H9 (cell line): ENCODE measurements around the gene PRRC2B. TPM values are rescaled to one million over a fixed set of nuclear protein-coding genes. Genes with fewer than 3 reads are reported as not detected.

Experiments used
- DNase-seq: peaks from one replicate; pipeline ENCODE4 v3.0.0-alpha.2; 2017
- H2AFZ ChIP-seq: one replicate; pipeline ENCODE4 v1.6.1; 2013; ENCODE audit warnings: mild to moderate bottlenecking, low read length, control low read depth, moderate library complexity
- H2AK5ac ChIP-seq: 2 replicates; pipeline ENCODE4 v1.6.1; 2013; ENCODE audit warnings: low read length, control low read depth, mixed read lengths; ENCODE audit not compliant: insufficient read length
- H2BK120ac ChIP-seq: one replicate; pipeline ENCODE4 v1.6.1; 2013; ENCODE audit warnings: low read depth, mild to moderate bottlenecking, low read length, control low read depth, inconsistent platforms; ENCODE audit not compliant: poor library complexity, severe bottlenecking
- H2BK12ac ChIP-seq: 2 replicates; pipeline ENCODE4 v1.6.1; 2013; ENCODE audit warnings: low read length, control low read depth, mixed read lengths, low read depth; ENCODE audit not compliant: insufficient read length
- H2BK15ac ChIP-seq: 2 replicates; pipeline ENCODE4 v1.6.1; 2013; ENCODE audit warnings: low read depth, low read length, control low read depth
- H2BK20ac ChIP-seq: one replicate; pipeline ENCODE4 v1.6.1; 2013; ENCODE audit warnings: low read depth, mild to moderate bottlenecking, low read length, control low read depth, inconsistent platforms; ENCODE audit not compliant: poor library complexity, severe bottlenecking
- H2BK5ac ChIP-seq: 2 replicates; pipeline ENCODE4 v1.6.1; 2013; ENCODE audit warnings: low read length, control low read depth, mixed read lengths; ENCODE audit not compliant: insufficient read length
- H3K14ac ChIP-seq: 2 replicates; pipeline ENCODE4 v1.6.1; 2013; ENCODE audit warnings: low read length, control low read depth; ENCODE audit not compliant: insufficient read depth
- H3K18ac ChIP-seq: 2 replicates; pipeline ENCODE4 v1.6.1; 2013; ENCODE audit warnings: low read depth, mild to moderate bottlenecking, mixed read lengths, low read length, control low read depth; ENCODE audit not compliant: insufficient read length
- H3K23ac ChIP-seq: 2 replicates; pipeline ENCODE4 v1.6.1; 2013; ENCODE audit warnings: low read length, control low read depth, mixed read lengths, low read depth; ENCODE audit not compliant: insufficient read length
- H3K23me2 ChIP-seq: 2 replicates; pipeline ENCODE4 v1.6.1; 2013; ENCODE audit warnings: low read depth, mild to moderate bottlenecking, mixed read lengths, low read length, control low read depth; ENCODE audit not compliant: insufficient read length, poor library complexity, severe bottlenecking
- H3K27ac ChIP-seq: 2 replicates; pipeline ENCODE4 v1.5.1; 2013; ENCODE audit warnings: low read length, control low read depth, mixed read lengths, low read depth; ENCODE audit not compliant: insufficient read length
- H3K27me3 ChIP-seq: 2 replicates; pipeline ENCODE4 v1.6.1; 2013; ENCODE audit warnings: low read length, control low read depth, inconsistent platforms; ENCODE audit not compliant: insufficient read depth
- H3K4ac ChIP-seq: 2 replicates; pipeline ENCODE4 v1.6.1; 2013; ENCODE audit warnings: low read depth, mild to moderate bottlenecking, control low read depth, inconsistent platforms, low read length, moderate library complexity
- H3K4me1 ChIP-seq: 2 replicates; pipeline ENCODE4 v1.6.1; 2013; ENCODE audit warnings: low read length, control low read depth, inconsistent platforms; ENCODE audit not compliant: insufficient read depth
- H3K4me2 ChIP-seq: 2 replicates; pipeline ENCODE4 v1.6.1; 2013; ENCODE audit warnings: low read length, control low read depth, mixed read lengths; ENCODE audit not compliant: insufficient read length, insufficient read depth
- H3K56ac ChIP-seq: 2 replicates; pipeline ENCODE4 v1.6.1; 2013; ENCODE audit warnings: low read depth, mild to moderate bottlenecking, mixed read lengths, low read length, control low read depth; ENCODE audit not compliant: insufficient read length
- H3K79me1 ChIP-seq: 2 replicates; pipeline ENCODE4 v1.6.1; 2013; ENCODE audit warnings: low read depth, mild to moderate bottlenecking, moderate library complexity, low read length, control low read depth, inconsistent platforms; ENCODE audit not compliant: insufficient read depth, poor library complexity, severe bottlenecking
- H3K79me2 ChIP-seq: 2 replicates; pipeline ENCODE4 v1.6.1; 2013; ENCODE audit warnings: low read length, control low read depth, inconsistent platforms; ENCODE audit not compliant: insufficient read depth
- H3K9ac ChIP-seq: 2 replicates; pipeline ENCODE4 v1.6.1; 2013; ENCODE audit warnings: low read length, control low read depth, mixed read lengths; ENCODE audit not compliant: insufficient read length; ENCODE audit errors: extremely low read depth
- H3K9me3 ChIP-seq: one replicate; pipeline ENCODE4 v1.6.1; 2013; ENCODE audit warnings: low read depth, low read length, inconsistent platforms; ENCODE audit not compliant: control insufficient read depth
- H3T11ph ChIP-seq: one replicate; pipeline ENCODE4 v1.6.1; 2013; ENCODE audit warnings: mild to moderate bottlenecking, low read length, control low read depth, inconsistent platforms
- H4K20me1 ChIP-seq: one replicate; pipeline ENCODE4 v1.6.1; 2013; ENCODE audit not compliant: control insufficient read depth, insufficient read length, insufficient read depth
- H4K5ac ChIP-seq: 2 replicates; pipeline ENCODE4 v1.6.1; 2013; ENCODE audit warnings: low read depth, mild to moderate bottlenecking, mixed read lengths, low read length, control low read depth; ENCODE audit not compliant: insufficient read length
- H4K8ac ChIP-seq: replicated peaks from 2 replicates; pipeline ENCODE4 v1.6.1; 2013; ENCODE audit warnings: low read length, control low read depth, mixed read lengths, low read depth; ENCODE audit not compliant: insufficient read length
- H4K91ac ChIP-seq: 2 replicates; pipeline ENCODE4 v1.6.1; 2013; ENCODE audit warnings: low read depth, mild to moderate bottlenecking, moderate library complexity, mixed read lengths, low read length, control low read depth; ENCODE audit not compliant: insufficient read length
- H3K27ac Mint-ChIP-seq, 3 experiments: 2 replicates in 2 of 3; 3 replicates in 1 of 3; pipeline ENCODE4 v1.8.0; 2020 to 2021; ENCODE audit warnings: mixed read lengths in 3 of 3, mild to moderate bottlenecking in 1 of 3, moderate library complexity in 1 of 3
- H3K27me3 Mint-ChIP-seq: 2 replicates; pipeline ENCODE4 v1.8.0; 2021; ENCODE audit warnings: low read depth, mild to moderate bottlenecking, moderate library complexity, mixed read lengths
- H3K36me3 Mint-ChIP-seq, 3 experiments: 2 replicates in 2 of 3; 3 replicates in 1 of 3; pipeline ENCODE4 v1.8.0; 2020 to 2021; ENCODE audit warnings: low read depth in 3 of 3, mixed read lengths in 3 of 3; ENCODE audit not compliant: insufficient read depth in 1 of 3
- H3K4me1 Mint-ChIP-seq, 2 experiments: 2 replicates each; pipeline ENCODE4 v1.8.0; 2020; ENCODE audit warnings: mixed read lengths in 2 of 2
- H3K4me3 Mint-ChIP-seq, 2 experiments: 2 replicates in 1 of 2; 3 replicates in 1 of 2; pipeline ENCODE4 v1.8.0; 2020 to 2021; ENCODE audit warnings: mild to moderate bottlenecking in 2 of 2, mixed read lengths in 2 of 2, moderate library complexity in 1 of 2
- H3K9me3 Mint-ChIP-seq, 2 experiments: 2 replicates in 1 of 2; 3 replicates in 1 of 2; pipeline ENCODE4 v1.8.0; 2020; ENCODE audit warnings: mild to moderate bottlenecking in 2 of 2, mixed read lengths in 2 of 2, moderate library complexity in 1 of 2
- CTCF ChIP-seq: fragments of 200-600 bp; sonication (generic); conservative IDR thresholded peaks from 3 replicates; pipeline ENCODE4 v1.8.0; 2021; ENCODE audit warnings: antibody characterized with exemption, mild to moderate bottlenecking
- WGBS: extraction: QIAGEN DNeasy Blood & Tissue Kit; methylation state at CpG from one replicate; pipeline ENCODE4 v1.1.7; 2013; ENCODE audit warnings: missing lambda C conversion rate, low lambda C conversion rate, mixed read lengths; ENCODE audit not compliant: insufficient read length; ENCODE audit errors: extremely low coverage; 5-methylcytosine and 5-hydroxymethylcytosine counted together
- total RNA-seq: library from RNA; stranded (reverse); gene quantifications from 2 replicates; pipeline ENCODE4 v1.2.1, GENCODE V29; 2021

The PRRC2B gene
- total RNA-seq, 1 experiment from 2014 or later = 251 TPM

- Histone ChIP-seq H3K23ac (no peak overlapping the region), H3K79me2 (no peaks in the 10 kb centered on the region), H2AK5ac (no peak overlapping the region), H3K27ac (no peak overlapping the region), H3K9me3 (no peaks in the 10 kb centered on the region), H4K5ac (no peak overlapping the region), H3K23me2 (no peaks in the 10 kb centered on the region), H3K4ac (no peak overlapping the region), H3T11ph (no peak overlapping the region), H2AFZ (no peak overlapping the region), H4K8ac (no peak overlapping the region), H3K18ac (no peak overlapping the region), H3K79me1 (no peaks in the 10 kb centered on the region), H2BK20ac (no peak overlapping the region), H2BK12ac (no peak overlapping the region), H3K4me1 (no peaks in the 10 kb centered on the region), H2BK120ac (no peak overlapping the region), H4K91ac (no peak overlapping the region), H3K56ac (no peak overlapping the region), H3K9ac (no peak overlapping the region), H3K14ac (no peak overlapping the region), H3K27me3 (no peaks in the 10 kb centered on the region), H3K4me2 (no peak overlapping the region), H2BK5ac (no peak overlapping the region), H4K20me1 (no peaks in the 10 kb centered on the region), H2BK15ac (no peak overlapping the region)
- no peak overlapping the region for H3K4me3 Mint-ChIP-seq
- no peak for DNase-seq
- no peaks in the 10 kb centered on the region for H3K9me3 Mint-ChIP-seq
- no peaks in the 10 kb centered on the region for H3K27me3 Mint-ChIP-seq
- H3K27ac Mint-ChIP-seq = no peak overlapping the region
- no peaks in the 10 kb centered on the region for H3K4me1 Mint-ChIP-seq
- no peak for TF ChIP-seq CTCF
- no CpG with 5 or more reads among the region's 10 CpGs for WGBS
- H3K36me3 Mint-ChIP-seq = peaks cover 39 to 84% (median 78%) of the 10 kb centered on the region in 3 experiments; a peak in 6 of 7 replicates
Observed at GRCh38 chr9:131521203-131521602, 127.3 kb downstream of the PRRC2B start.
